NB4 (cell line): Measurements from ENCODE around the gene ZBTB20.

Experiments
- CTCF ChIP-seq: IDR thresholded peaks from one replicate; pipeline ENCODE4 v1.5.1; 2012; ENCODE audit warnings: low read depth, low read length
- POLR2A ChIP-seq: IDR thresholded peaks from 2 replicates; pipeline ENCODE4 v1.6.1; 2011; ENCODE audit warnings: mild to moderate bottlenecking; ENCODE audit not compliant: insufficient read length; ENCODE audit errors: extremely low read depth

- TF ChIP-seq POLR2A: no peak
- no peak for TF ChIP-seq CTCF
These were observed 795.8 kb downstream of the ZBTB20 start for GRCh38 chr3:114351123-114351821.
